GM19438 (cell line): Measurements from ENCODE around the gene PCK1.

Source experiments
- ATAC-seq: cut with Tn5 transposase; IDR thresholded peaks from one replicate; pipeline ENCODE4 v1.9.1; 2021; ENCODE audit warnings: low read depth; ENCODE audit not compliant: unreplicated experiment

The PCK1 gene

GRCh38 chr20:57574954-57575353, 14.0 kb downstream of the PCK1 start:
- no peak for ATAC-seq

- no peak for ATAC-seq
Observed at GRCh38 chr20:57576002-57576401, 15.1 kb downstream of the PCK1 start.

- ATAC-seq: no peak
Observed at GRCh38 chr20:57576617-57577550, 16.0 kb downstream of the PCK1 start.

- no peak for ATAC-seq
Observed at GRCh38 chr20:57577679-57578475, 17.0 kb downstream of the PCK1 start.

GRCh38 chr20:57578476-57579165, 17.7 kb downstream of the PCK1 start:
- no peak for ATAC-seq

- ATAC-seq: no peak
Observed at GRCh38 chr20:57579331-57579897, 18.5 kb downstream of the PCK1 start.

- ATAC-seq: no peak
Observed at GRCh38 chr20:57579898-57580447, 19.1 kb downstream of the PCK1 start.

- no peak for ATAC-seq
Observed at GRCh38 chr20:57580478-57581201, 19.7 kb downstream of the PCK1 start.

GRCh38 chr20:57581202-57582028, 20.5 kb downstream of the PCK1 start:
- ATAC-seq: no peak

GRCh38 chr20:57582029-57582378, 21.1 kb downstream of the PCK1 start:
- no peak for ATAC-seq

- ATAC-seq: no peak
Observed at GRCh38 chr20:57582432-57583288, 21.8 kb downstream of the PCK1 start.

- no peak for ATAC-seq
Observed at GRCh38 chr20:57583289-57584257, 22.7 kb downstream of the PCK1 start.

- ATAC-seq: no peak
Observed at GRCh38 chr20:57584768-57585461, 24.0 kb downstream of the PCK1 start.

- ATAC-seq: no peak
Observed at GRCh38 chr20:57585466-57586213, 24.7 kb downstream of the PCK1 start.

GRCh38 chr20:57586370-57586793, 25.5 kb downstream of the PCK1 start:
- ATAC-seq: no peak

GRCh38 chr20:57586943-57587277, 26.0 kb downstream of the PCK1 start:
- no peak for ATAC-seq
